SK-N-SH (cell line): ENCODE data around the gene CDK15. TPM values are rescaled to one million over a fixed set of nuclear protein-coding genes. Genes with fewer than 3 reads are reported as not detected.

ENCODE experiments used
- CTCF ChIA-PET: fragments of 300-600, 350-600 bp; formaldehyde crosslinking; extraction: SDS; loops from one replicate; lab custom pipeline; 2021; lab: Yijun Ruan, JAX
- POLR2A ChIA-PET: fragments of 350-600 bp; sonication (Branson Sonifier 250); formaldehyde crosslinking; extraction: SDS; loops from one replicate; lab custom pipeline; 2020; ENCODE audit warnings: antibody characterized with exemption, inconsistent platforms; lab: Yijun Ruan, JAX
- DNase-seq: peaks from one replicate; pipeline ENCODE4 v3.0.0; 2012
- H2AFZ ChIP-seq: fragments of 200-600 bp; sonication (generic); 2 replicates; pipeline ENCODE4 v1.8.1; 2016; ENCODE audit warnings: antibody characterized with exemption, mild to moderate bottlenecking, low read depth
- H3F3A ChIP-seq: fragments of 200-600 bp; sonication (generic); replicated peaks from 2 replicates; pipeline ENCODE3; 2016; ENCODE audit warnings: antibody characterized with exemption, mild to moderate bottlenecking; ENCODE audit not compliant: insufficient read depth
- H3K27ac ChIP-seq, 2 experiments: fragments of 200-500 bp in 1 of 2; fragments of 200-600 bp in 1 of 2; sonication (Bioruptor generic) in 1 of 2; sonication (generic), shearing (Covaris generic) in 1 of 2; 2 replicates each; pipeline versions ENCODE4 v1.5.1 to v1.6.1; 2014 to 2016; ENCODE audit warnings: low read depth in 2 of 2, inconsistent platforms in 1 of 2, low read length in 1 of 2, mild to moderate bottlenecking in 1 of 2, mixed read lengths in 1 of 2
- H3K27me3 ChIP-seq: fragments of 200-600 bp; sonication (generic), shearing (Covaris generic); 2 replicates; pipeline ENCODE4 v1.6.1; 2016; ENCODE audit warnings: mixed run types; ENCODE audit not compliant: insufficient read depth
- H3K36me3 ChIP-seq, 2 experiments: fragments of 200-500 bp in 1 of 2; fragments of 200-600 bp in 1 of 2; sonication (Bioruptor generic) in 1 of 2; sonication (generic) in 1 of 2; replicated peaks in 1 of 2; 2 replicates each; pipeline versions ENCODE3 to v1.5.1; 2014 to 2016; ENCODE audit warnings: low read length in 1 of 2, mild to moderate bottlenecking in 1 of 2; ENCODE audit not compliant: insufficient read depth in 2 of 2, control insufficient read depth in 1 of 2
- H3K4me1 ChIP-seq, 2 experiments: fragments of 200-500 bp in 1 of 2; fragments of 200-600 bp in 1 of 2; sonication (Bioruptor generic) in 1 of 2; sonication (generic), shearing (Covaris generic) in 1 of 2; 2 replicates each; pipeline versions ENCODE4 v1.5.1 to v1.6.1; 2014 to 2016; ENCODE audit warnings: low read depth in 1 of 2, low read length in 1 of 2, mixed run types in 1 of 2; ENCODE audit not compliant: insufficient read depth in 2 of 2, control insufficient read depth in 1 of 2
- H3K4me2 ChIP-seq: fragments of 200-600 bp; sonication (generic), shearing (Covaris generic); 2 replicates; pipeline ENCODE4 v1.6.1; 2017; ENCODE audit warnings: mixed run types
- H3K4me3 ChIP-seq, 2 experiments: fragments of 200-500 bp in 1 of 2; fragments of 200-600 bp in 1 of 2; sonication (Bioruptor generic) in 1 of 2; sonication (generic), shearing (Covaris generic) in 1 of 2; 2 replicates each; pipeline versions ENCODE4 v1.5.1 to v1.8.1; 2014 to 2016; ENCODE audit warnings: low read depth in 2 of 2, inconsistent platforms in 1 of 2, low read length in 1 of 2, mild to moderate bottlenecking in 1 of 2, mixed read lengths in 1 of 2, moderate library complexity in 1 of 2
- H3K79me2 ChIP-seq: fragments of 200-600 bp; sonication (generic); 2 replicates; pipeline ENCODE4 v1.8.1; 2017; ENCODE audit warnings: mild to moderate bottlenecking; ENCODE audit not compliant: insufficient read depth
- H3K9ac ChIP-seq: fragments of 200-600 bp; sonication (generic); 2 replicates; pipeline ENCODE4 v1.6.1; 2017; ENCODE audit warnings: mixed run types
- H3K9me2 ChIP-seq: fragments of 200-600 bp; sonication (generic); 2 replicates; pipeline ENCODE4 v1.6.1; 2017; ENCODE audit warnings: mixed run types
- H3K9me3 ChIP-seq: fragments of 200-600 bp; sonication (generic); 2 replicates; pipeline ENCODE4 v1.6.1; 2017; ENCODE audit warnings: mixed run types, mild to moderate bottlenecking, moderate library complexity
- H4K20me1 ChIP-seq: fragments of 200-600 bp; sonication (generic); 2 replicates; pipeline ENCODE4 v1.6.1; 2017; ENCODE audit warnings: mild to moderate bottlenecking, mixed run types; ENCODE audit not compliant: insufficient read depth
- CTCF ChIP-seq: fragments of 200-600 bp; sonication (generic); IDR thresholded peaks from 2 replicates; pipeline ENCODE4 v1.6.1; 2017; ENCODE audit warnings: antibody characterized with exemption, mild to moderate bottlenecking, moderate library complexity
- EP300 ChIP-seq, 2 experiments: IDR thresholded peaks; 2 replicates each; pipeline versions ENCODE4 v1.4.0 to v1.6.1; 2012; ENCODE audit warnings: borderline replicate concordance in 1 of 2, low read depth in 1 of 2, low read length in 1 of 2
- JUND ChIP-seq: IDR thresholded peaks from 2 replicates; pipeline ENCODE4 v1.4.0; 2012
- NFIC ChIP-seq: IDR thresholded peaks from 2 replicates; pipeline ENCODE4 v1.4.0; 2012; ENCODE audit warnings: borderline replicate concordance
- NRF1 ChIP-seq: IDR thresholded peaks from 2 replicates; pipeline ENCODE4 v1.6.1; 2012; ENCODE audit warnings: low read depth, mild to moderate bottlenecking, low read length
- PBX3 ChIP-seq: IDR thresholded peaks from 2 replicates; pipeline ENCODE4; 2012
- POLR2AphosphoS5 ChIP-seq: IDR thresholded peaks from 2 replicates; pipeline ENCODE4 v1.6.1; 2012; ENCODE audit warnings: low read depth, low read length
- RAD21 ChIP-seq: IDR thresholded peaks from 2 replicates; pipeline ENCODE4 v1.6.1; 2012; ENCODE audit warnings: mild to moderate bottlenecking, low read length
- REST ChIP-seq: IDR thresholded peaks from 2 replicates; pipeline ENCODE4 v1.6.1; 2012; ENCODE audit warnings: mild to moderate bottlenecking, low read depth, low read length, moderate library complexity
- TAF1 ChIP-seq: IDR thresholded peaks from 2 replicates; pipeline ENCODE4 v1.6.1; 2012; ENCODE audit warnings: low read depth, mild to moderate bottlenecking, low read length, moderate library complexity, borderline replicate concordance
- TEAD4 ChIP-seq: IDR thresholded peaks from 2 replicates; pipeline ENCODE4 v1.4.0; 2012; ENCODE audit warnings: mild to moderate bottlenecking, borderline replicate concordance; ENCODE audit not compliant: insufficient read depth
- USF1 ChIP-seq: IDR thresholded peaks from 2 replicates; pipeline ENCODE4 v1.4.0; 2012; ENCODE audit warnings: low read depth, borderline replicate concordance
- WGBS: methylation state at CpG from one replicate; pipeline ENCODE4 v1.1.6; 2017; ENCODE audit warnings: low lambda C conversion rate; 5-methylcytosine and 5-hydroxymethylcytosine counted together
- polyA plus RNA-seq, 3 experiments: library from polyadenylated mRNA; depleted of rRNA; stranded (reverse); fragments of >200 nt; gene quantifications; 2 replicates each; pipeline ENCODE4 v1.2.3, GENCODE V29; 2012

Gene CDK15
- polyA plus RNA-seq, 1 of the 3 experiments (the other 2 are of a cell fraction): 1.8 TPM

GRCh38 chr2:201855356-201855755, 49.0 kb downstream of the CDK15 start:
- peaks cover 11% of the 10 kb centered on the region; the same call in 1 of the 2 replicates for H3K79me2 ChIP-seq
- peaks cover 0 to 51% of the 10 kb centered on the region in 2 experiments for H3K4me1 ChIP-seq
- H3K27me3 ChIP-seq: no peaks in the 10 kb centered on the region
- POLR2A ChIA-PET: no interaction called here
- no peak overlapping the region for H3K4me3 ChIP-seq
- no peak for TF ChIP-seq NRF1
- TF ChIP-seq PBX3: peak; percentile 9; the same call in 1 of the 2 replicates
- TF ChIP-seq, all 33 proteins: peak for 1
- no peaks in the 10 kb centered on the region for H4K20me1 ChIP-seq
- H3K9me2 ChIP-seq: no peaks in the 10 kb centered on the region
- CTCF ChIA-PET: interaction anchor here (0.9 to 2.4 kb wide), 3 partner anchors 17 to 323 kb away, joined by 3 to 13 read pairs (median 3); no protein-coding TSS in a partner anchor
- peaks cover 38% of the 10 kb centered on the region for H3F3A ChIP-seq
- no peaks in the 10 kb centered on the region for H3K9me3 ChIP-seq
- no peaks in the 10 kb centered on the region for H3K36me3 ChIP-seq
- H3K4me2 ChIP-seq: peak overlapping the region; percentile 71; the same call in 1 of the 2 replicates
- peak overlapping the region; percentile 74 for H3K9ac ChIP-seq
- peak overlapping the region; percentile 32; the same call in 1 of the 2 replicates for H2AFZ ChIP-seq
- WGBS: 74% methylated on average over 3 of the region's 3 CpGs
- H3K27ac ChIP-seq: peak overlapping the region in 1 of 2 experiments; percentile 96; a peak in 3 of 4 replicates
- DNase-seq: no peak

- Histone ChIP-seq H3K9me3 (no peaks in the 10 kb centered on the region), H4K20me1 (no peaks in the 10 kb centered on the region), H2AFZ (no peak overlapping the region), H3K9ac (no peak overlapping the region), H3K9me2 (no peaks in the 10 kb centered on the region), H3K27ac (no peak overlapping the region), H3K27me3 (no peaks in the 10 kb centered on the region), H3K4me3 (no peak overlapping the region), H3K36me3 (no peaks in the 10 kb centered on the region), H3K4me2 (no peak overlapping the region), H3K4me1 (peaks cover 3 to 47% of the 10 kb centered on the region in 2 experiments), H3K79me2 (peaks cover 11% of the 10 kb centered on the region; the same call in 1 of the 2 replicates), H3F3A (peaks cover 39% of the 10 kb centered on the region)
- no peak for DNase-seq
- POLR2A ChIA-PET: no interaction called here
- WGBS: 95% methylated on average over 2 of the region's 2 CpGs
- no peak for TF ChIP-seq CTCF
- no peak for TF ChIP-seq JUND
- TF ChIP-seq RAD21: no peak
- no peak for TF ChIP-seq USF1
- TF ChIP-seq POLR2AphosphoS5: no peak
- no peak for TF ChIP-seq TEAD4
- TF ChIP-seq EP300 (IDR thresholded peaks at IDR 0.05; ENCODE audit: borderline replicate concordance in 1 of 2, low read depth in 1 of 2, low read length in 1 of 2): no peak
- no peak for TF ChIP-seq NFIC
- TF ChIP-seq TAF1: no peak
- no peak for TF ChIP-seq REST
- no peak for TF ChIP-seq PBX3
- CTCF ChIA-PET: interaction anchor here (0.8 to 5.8 kb wide), 5 partner anchors 9 to 320 kb away, joined by 3 to 76 read pairs (median 7); no protein-coding TSS in a partner anchor
These were observed 51.0 kb downstream of the CDK15 start for GRCh38 chr2:201857326-201857725.
